ENCODE data around the gene TRAPPC2B. TPM values are rescaled to one million over a fixed set of nuclear protein-coding genes. Genes with fewer than 3 reads are reported as not detected.
A peak's percentile ranks its signal among the peaks of the same experiment; 100 is the strongest.

Gene TRAPPC2B
- total and polyA plus RNA-seq, 2 of the 13 experiments (the other 11 are each of a cell fraction or from before 2014, with no cell fraction given) = 13.3 to 17.7 TPM

DNA sequence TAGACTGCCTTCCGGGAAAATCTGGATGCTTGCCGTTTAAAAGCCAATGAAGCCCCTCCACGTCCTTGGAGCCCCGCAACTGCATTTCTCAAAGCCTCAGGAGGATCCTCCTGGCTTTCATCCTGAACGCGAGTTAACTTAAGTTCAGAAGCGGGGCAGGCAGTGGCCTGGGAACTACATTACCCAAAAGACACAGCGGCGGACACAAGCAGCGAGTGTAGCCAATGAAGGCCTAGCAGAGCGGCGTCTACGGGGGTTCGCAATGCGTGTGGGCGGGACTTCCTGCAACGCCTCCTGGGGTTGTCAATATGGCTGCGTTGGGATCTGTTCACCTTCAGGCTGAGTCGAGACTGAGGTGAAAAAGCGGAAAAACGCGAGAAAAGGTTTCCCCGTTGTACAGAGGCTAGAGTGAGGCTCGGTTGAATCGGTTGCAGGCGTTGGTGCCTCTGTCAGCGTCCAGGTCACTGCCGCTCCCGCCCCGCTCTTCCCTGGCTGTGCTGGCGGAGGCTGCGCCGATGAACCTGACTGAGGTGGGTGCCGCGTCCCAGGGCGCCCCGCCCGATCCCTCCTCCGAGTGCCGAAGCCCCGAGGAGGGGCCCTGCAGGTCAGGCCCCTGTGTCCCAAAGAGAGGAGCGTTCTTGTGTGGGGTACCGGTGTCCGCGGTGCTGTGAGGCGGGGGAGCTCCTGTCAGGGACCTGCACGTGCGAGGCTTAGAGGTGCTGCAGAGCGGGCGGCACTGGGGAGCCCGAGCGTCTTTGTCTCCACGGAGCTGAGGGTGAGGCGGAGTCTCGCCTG is 47.7 kb downstream of the TRAPPC2B start, which contains the start of gene ZNF17 (continued):
- TF ChIP-seq, protein P1, sequence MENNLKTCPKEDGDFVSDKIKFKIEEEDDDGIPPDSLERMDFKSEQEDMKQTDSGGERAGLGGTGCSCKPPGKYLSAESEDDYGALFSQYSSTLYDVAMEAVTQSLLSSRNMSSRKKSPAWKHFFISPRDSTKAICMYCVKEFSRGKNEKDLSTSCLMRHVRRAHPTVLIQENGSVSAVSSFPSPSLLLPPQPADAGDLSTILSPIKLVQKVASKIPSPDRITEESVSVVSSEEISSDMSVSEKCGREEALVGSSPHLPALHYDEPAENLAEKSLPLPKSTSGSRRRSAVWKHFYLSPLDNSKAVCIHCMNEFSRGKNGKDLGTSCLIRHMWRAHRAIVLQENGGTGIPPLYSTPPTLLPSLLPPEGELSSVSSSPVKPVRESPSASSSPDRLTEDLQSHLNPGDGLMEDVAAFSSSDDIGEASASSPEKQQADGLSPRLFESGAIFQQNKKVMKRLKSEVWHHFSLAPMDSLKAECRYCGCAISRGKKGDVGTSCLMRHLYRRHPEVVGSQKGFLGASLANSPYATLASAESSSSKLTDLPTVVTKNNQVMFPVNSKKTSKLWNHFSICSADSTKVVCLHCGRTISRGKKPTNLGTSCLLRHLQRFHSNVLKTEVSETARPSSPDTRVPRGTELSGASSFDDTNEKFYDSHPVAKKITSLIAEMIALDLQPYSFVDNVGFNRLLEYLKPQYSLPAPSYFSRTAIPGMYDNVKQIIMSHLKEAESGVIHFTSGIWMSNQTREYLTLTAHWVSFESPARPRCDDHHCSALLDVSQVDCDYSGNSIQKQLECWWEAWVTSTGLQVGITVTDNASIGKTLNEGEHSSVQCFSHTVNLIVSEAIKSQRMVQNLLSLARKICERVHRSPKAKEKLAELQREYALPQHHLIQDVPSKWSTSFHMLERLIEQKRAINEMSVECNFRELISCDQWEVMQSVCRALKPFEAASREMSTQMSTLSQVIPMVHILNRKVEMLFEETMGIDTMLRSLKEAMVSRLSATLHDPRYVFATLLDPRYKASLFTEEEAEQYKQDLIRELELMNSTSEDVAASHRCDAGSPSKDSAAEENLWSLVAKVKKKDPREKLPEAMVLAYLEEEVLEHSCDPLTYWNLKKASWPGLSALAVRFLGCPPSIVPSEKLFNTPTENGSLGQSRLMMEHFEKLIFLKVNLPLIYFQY (CRISPR knock-in tag; IDR thresholded peaks at IDR 0.05; ENCODE audit: borderline replicate concordance) = 0 out of 2 replicates have a peak, but pooled peaks have one; percentile 25
- TF ChIP-seq, protein P2, sequence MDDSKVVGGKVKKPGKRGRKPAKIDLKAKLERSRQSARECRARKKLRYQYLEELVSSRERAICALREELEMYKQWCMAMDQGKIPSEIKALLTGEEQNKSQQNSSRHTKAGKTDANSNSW (CRISPR knock-in tag; IDR thresholded peaks at IDR 0.05; ENCODE audit: borderline replicate concordance) = no peak
- TF ChIP-seq CBFB (CRISPR knock-in tag; IDR thresholded peaks at IDR 0.05) = peak; percentile 34; the same call in 1 of the 2 replicates
- 0 out of 2 replicates have a peak, but pooled peaks have one; percentile 38 for TF ChIP-seq GATAD2A (CRISPR knock-in tag; IDR thresholded peaks at IDR 0.05)
- TF ChIP-seq ZNF7 (CRISPR knock-in tag; IDR thresholded peaks at IDR 0.05) = no peak
- TF ChIP-seq, protein P3, sequence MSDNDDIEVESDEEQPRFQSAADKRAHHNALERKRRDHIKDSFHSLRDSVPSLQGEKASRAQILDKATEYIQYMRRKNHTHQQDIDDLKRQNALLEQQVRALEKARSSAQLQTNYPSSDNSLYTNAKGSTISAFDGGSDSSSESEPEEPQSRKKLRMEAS (IDR thresholded peaks at IDR 0.05) = peak; percentile 53; the same call in 1 of the 2 replicates
- peak; percentile 85 for TF ChIP-seq FOXA3 (CRISPR knock-in tag; IDR thresholded peaks at IDR 0.05)
- TF ChIP-seq, protein P4, sequence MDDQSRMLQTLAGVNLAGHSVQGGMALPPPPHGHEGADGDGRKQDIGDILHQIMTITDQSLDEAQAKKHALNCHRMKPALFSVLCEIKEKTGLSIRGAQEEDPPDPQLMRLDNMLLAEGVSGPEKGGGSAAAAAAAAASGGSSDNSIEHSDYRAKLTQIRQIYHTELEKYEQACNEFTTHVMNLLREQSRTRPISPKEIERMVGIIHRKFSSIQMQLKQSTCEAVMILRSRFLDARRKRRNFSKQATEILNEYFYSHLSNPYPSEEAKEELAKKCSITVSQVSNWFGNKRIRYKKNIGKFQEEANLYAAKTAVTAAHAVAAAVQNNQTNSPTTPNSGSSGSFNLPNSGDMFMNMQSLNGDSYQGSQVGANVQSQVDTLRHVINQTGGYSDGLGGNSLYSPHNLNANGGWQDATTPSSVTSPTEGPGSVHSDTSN (CRISPR knock-in tag; IDR thresholded peaks at IDR 0.05; ENCODE audit: borderline replicate concordance) = no peak
- TF ChIP-seq RAD21 (CRISPR knock-in tag; IDR thresholded peaks at IDR 0.05) = no peak; the same call in 1 of the 2 replicates
- peak; percentile 66; the same call in 1 of the 2 replicates for TF ChIP-seq TAF1 (CRISPR knock-in tag; IDR thresholded peaks at IDR 0.05)
- TF ChIP-seq, protein P5, sequence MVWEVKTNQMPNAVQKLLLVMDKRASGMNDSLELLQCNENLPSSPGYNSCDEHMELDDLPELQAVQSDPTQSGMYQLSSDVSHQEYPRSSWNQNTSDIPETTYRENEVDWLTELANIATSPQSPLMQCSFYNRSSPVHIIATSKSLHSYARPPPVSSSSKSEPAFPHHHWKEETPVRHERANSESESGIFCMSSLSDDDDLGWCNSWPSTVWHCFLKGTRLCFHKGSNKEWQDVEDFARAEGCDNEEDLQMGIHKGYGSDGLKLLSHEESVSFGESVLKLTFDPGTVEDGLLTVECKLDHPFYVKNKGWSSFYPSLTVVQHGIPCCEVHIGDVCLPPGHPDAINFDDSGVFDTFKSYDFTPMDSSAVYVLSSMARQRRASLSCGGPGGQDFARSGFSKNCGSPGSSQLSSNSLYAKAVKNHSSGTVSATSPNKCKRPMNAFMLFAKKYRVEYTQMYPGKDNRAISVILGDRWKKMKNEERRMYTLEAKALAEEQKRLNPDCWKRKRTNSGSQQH (CRISPR knock-in tag; IDR thresholded peaks at IDR 0.05; ENCODE audit: low read depth) = 0 out of 2 replicates have a peak, but pooled peaks have one; percentile 66
- TF ChIP-seq PLRG1 (conservative IDR thresholded peaks at IDR 0.05) = no peak
- TF ChIP-seq ZNF788 (CRISPR knock-in tag; IDR thresholded peaks at IDR 0.05; ENCODE audit: borderline replicate concordance) = 0 out of 2 replicates have a peak, but pooled peaks have one; percentile 74
- peak; percentile 60; the same call in 1 of the 2 replicates for TF ChIP-seq ZNF768 (CRISPR knock-in tag; IDR thresholded peaks at IDR 0.05)
- TF ChIP-seq, protein P6, sequence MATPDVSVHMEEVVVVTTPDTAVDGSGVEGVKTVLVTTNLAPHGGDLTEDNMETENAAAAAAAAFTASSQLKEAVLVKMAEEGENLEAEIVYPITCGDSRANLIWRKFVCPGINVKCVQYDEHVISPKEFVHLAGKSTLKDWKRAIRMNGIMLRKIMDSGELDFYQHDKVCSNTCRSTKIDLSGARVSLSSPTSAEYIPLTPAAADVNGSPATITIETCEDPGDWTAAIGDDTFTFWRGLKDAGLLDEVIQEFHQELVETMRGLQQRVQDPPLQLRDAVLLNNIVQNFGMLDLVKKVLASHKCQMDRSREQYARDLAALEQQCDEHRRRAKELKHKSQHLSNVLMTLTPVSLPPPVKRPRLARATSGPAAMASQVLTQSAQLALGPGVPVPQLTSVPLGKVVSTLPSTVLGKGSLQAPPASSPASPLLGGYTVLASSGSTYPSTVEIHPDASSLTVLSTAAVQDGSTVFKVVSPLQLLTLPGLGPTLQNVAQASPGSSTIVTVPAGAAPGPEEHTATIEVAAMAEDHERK (CRISPR knock-in tag; IDR thresholded peaks at IDR 0.05; ENCODE audit: low read depth) = peak; percentile 98
- no peak for TF ChIP-seq JUN (CRISPR knock-in tag; IDR thresholded peaks at IDR 0.05)
